ENCODE data around the gene DAB2. TPM values are rescaled to one million over a fixed set of nuclear protein-coding genes. Genes with fewer than 3 reads are reported as not detected.

The DAB2 gene
- polyA plus RNA-seq, 1 donor from 2014 or later = 0.63 TPM

GRCh38 chr5:39442991-39443390 is 18.2 kb upstream of the DAB2 start:
- Histone ChIP-seq H3K4me2 (ENCODE audit: low read length) (no peak overlapping the region), H2AFZ (ENCODE audit: low read depth, low read length) (no peak overlapping the region), H3K36me3 (ENCODE audit: insufficient read depth, low read length) (no peaks in the 10 kb centered on the region), H3K27ac (ENCODE audit: low read length) (no peak overlapping the region), H3K79me2 (replicated peaks; ENCODE audit: insufficient read depth, low read length) (no peaks in the 10 kb centered on the region), H3K27me3 (ENCODE audit: insufficient read depth, low read depth, low read length) (no peaks in the 10 kb centered on the region), H3F3A (ENCODE audit: insufficient read depth, low read length, poor library complexity, severe bottlenecking) (no peaks in the 10 kb centered on the region), H3K4me3 (ENCODE audit: low read length) (no peak overlapping the region), H4K20me1 (ENCODE audit: insufficient read depth) (no peaks in the 10 kb centered on the region), H3K9ac (ENCODE audit: low read length) (no peak overlapping the region), H3K9me2 (ENCODE audit: insufficient read depth, low read length) (no peaks in the 10 kb centered on the region), H3K9me3 (ENCODE audit: low read length) (no peaks in the 10 kb centered on the region)
- TF ChIP-seq EP300 (conservative IDR thresholded peaks at IDR 0.05; ENCODE audit: poor library complexity, severe bottlenecking) = no peak
- no peak for TF ChIP-seq CTCF (IDR thresholded peaks at IDR 0.05; ENCODE audit: poor library complexity, severe bottlenecking)
- TF ChIP-seq RAD21 (conservative IDR thresholded peaks at IDR 0.05) = no peak
- no peak for TF ChIP-seq MXI1 (conservative IDR thresholded peaks at IDR 0.05; ENCODE audit: poor library complexity, severe bottlenecking)
- no peak for TF ChIP-seq SMC3 (conservative IDR thresholded peaks at IDR 0.05; ENCODE audit: poor library complexity)
- no peak for TF ChIP-seq TAF1 (IDR thresholded peaks at IDR 0.05; ENCODE audit: low read depth)
- TF ChIP-seq POLR2AphosphoS5 (IDR thresholded peaks at IDR 0.05) = no peak
- no peak for TF ChIP-seq EZH2 (IDR thresholded peaks at IDR 0.05; ENCODE audit: borderline replicate concordance, insufficient read depth, low read length, poor library complexity, severe bottlenecking)
- TF ChIP-seq, protein P1, sequence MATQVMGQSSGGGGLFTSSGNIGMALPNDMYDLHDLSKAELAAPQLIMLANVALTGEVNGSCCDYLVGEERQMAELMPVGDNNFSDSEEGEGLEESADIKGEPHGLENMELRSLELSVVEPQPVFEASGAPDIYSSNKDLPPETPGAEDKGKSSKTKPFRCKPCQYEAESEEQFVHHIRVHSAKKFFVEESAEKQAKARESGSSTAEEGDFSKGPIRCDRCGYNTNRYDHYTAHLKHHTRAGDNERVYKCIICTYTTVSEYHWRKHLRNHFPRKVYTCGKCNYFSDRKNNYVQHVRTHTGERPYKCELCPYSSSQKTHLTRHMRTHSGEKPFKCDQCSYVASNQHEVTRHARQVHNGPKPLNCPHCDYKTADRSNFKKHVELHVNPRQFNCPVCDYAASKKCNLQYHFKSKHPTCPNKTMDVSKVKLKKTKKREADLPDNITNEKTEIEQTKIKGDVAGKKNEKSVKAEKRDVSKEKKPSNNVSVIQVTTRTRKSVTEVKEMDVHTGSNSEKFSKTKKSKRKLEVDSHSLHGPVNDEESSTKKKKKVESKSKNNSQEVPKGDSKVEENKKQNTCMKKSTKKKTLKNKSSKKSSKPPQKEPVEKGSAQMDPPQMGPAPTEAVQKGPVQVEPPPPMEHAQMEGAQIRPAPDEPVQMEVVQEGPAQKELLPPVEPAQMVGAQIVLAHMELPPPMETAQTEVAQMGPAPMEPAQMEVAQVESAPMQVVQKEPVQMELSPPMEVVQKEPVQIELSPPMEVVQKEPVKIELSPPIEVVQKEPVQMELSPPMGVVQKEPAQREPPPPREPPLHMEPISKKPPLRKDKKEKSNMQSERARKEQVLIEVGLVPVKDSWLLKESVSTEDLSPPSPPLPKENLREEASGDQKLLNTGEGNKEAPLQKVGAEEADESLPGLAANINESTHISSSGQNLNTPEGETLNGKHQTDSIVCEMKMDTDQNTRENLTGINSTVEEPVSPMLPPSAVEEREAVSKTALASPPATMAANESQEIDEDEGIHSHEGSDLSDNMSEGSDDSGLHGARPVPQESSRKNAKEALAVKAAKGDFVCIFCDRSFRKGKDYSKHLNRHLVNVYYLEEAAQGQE (IDR thresholded peaks at IDR 0.05; ENCODE audit: borderline replicate concordance) = no peak

DNA sequence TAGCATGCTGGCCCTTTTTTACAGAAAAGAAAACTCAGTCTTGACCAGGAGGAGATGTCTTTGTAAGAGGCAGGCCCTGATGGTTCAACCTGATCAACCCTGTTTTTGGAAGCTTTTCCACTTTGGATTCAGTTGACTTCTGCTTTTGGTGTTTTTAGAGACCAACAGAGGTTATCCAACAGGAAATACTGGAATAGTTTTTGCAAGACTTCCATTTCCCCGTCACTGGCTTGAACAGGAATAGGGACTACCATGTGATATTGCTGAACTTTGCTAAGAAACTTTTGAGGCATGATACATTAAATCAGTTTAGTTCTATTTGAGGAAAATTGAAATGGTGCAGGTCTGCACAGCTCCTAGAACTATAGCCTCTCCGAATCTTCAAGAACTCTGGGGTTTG is 17.1 kb upstream of the DAB2 start:
- no peaks in the 10 kb centered on the region for H3K9me3 ChIP-seq (ENCODE audit: low read length)
- H2AFZ ChIP-seq (ENCODE audit: low read depth, low read length) = no peak overlapping the region
- no peaks in the 10 kb centered on the region for H3K9me2 ChIP-seq (ENCODE audit: insufficient read depth, low read length)
- H3K27ac ChIP-seq (ENCODE audit: low read length) = no peak overlapping the region
- no peaks in the 10 kb centered on the region for H4K20me1 ChIP-seq (ENCODE audit: insufficient read depth)
- no peak overlapping the region for H3K4me2 ChIP-seq (ENCODE audit: low read length)
- H3K4me3 ChIP-seq (ENCODE audit: low read length) = no peak overlapping the region
- TF ChIP-seq TAF1 (IDR thresholded peaks at IDR 0.05; ENCODE audit: low read depth) (no peak), MXI1 (conservative IDR thresholded peaks at IDR 0.05; ENCODE audit: poor library complexity, severe bottlenecking) (no peak), EZH2 (IDR thresholded peaks at IDR 0.05; ENCODE audit: borderline replicate concordance, insufficient read depth, low read length, poor library complexity, severe bottlenecking) (no peak)
- H3K36me3 ChIP-seq (ENCODE audit: insufficient read depth, low read length) = no peaks in the 10 kb centered on the region
- H3F3A ChIP-seq (ENCODE audit: insufficient read depth, low read length, poor library complexity, severe bottlenecking) = no peaks in the 10 kb centered on the region
- H3K27me3 ChIP-seq (ENCODE audit: insufficient read depth, low read depth, low read length) = no peaks in the 10 kb centered on the region
- no peaks in the 10 kb centered on the region for H3K79me2 ChIP-seq (replicated peaks; ENCODE audit: insufficient read depth, low read length)
- no peak overlapping the region for H3K9ac ChIP-seq (ENCODE audit: low read length)
